Measurements from ENCODE around the gene ZNF235. TPM values are rescaled to one million over a fixed set of nuclear protein-coding genes. Genes with fewer than 3 reads are reported as not detected.
A peak's percentile ranks its signal among the peaks of the same experiment; 100 is the strongest.

The ZNF235 gene
- total RNA-seq, 1 donor, result 4.9 TPM

GRCh38 chr19:44284968-44285367 lies 19.9 kb downstream of the ZNF235 start:
- TF ChIP-seq, protein P1, sequence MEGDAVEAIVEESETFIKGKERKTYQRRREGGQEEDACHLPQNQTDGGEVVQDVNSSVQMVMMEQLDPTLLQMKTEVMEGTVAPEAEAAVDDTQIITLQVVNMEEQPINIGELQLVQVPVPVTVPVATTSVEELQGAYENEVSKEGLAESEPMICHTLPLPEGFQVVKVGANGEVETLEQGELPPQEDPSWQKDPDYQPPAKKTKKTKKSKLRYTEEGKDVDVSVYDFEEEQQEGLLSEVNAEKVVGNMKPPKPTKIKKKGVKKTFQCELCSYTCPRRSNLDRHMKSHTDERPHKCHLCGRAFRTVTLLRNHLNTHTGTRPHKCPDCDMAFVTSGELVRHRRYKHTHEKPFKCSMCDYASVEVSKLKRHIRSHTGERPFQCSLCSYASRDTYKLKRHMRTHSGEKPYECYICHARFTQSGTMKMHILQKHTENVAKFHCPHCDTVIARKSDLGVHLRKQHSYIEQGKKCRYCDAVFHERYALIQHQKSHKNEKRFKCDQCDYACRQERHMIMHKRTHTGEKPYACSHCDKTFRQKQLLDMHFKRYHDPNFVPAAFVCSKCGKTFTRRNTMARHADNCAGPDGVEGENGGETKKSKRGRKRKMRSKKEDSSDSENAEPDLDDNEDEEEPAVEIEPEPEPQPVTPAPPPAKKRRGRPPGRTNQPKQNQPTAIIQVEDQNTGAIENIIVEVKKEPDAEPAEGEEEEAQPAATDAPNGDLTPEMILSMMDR (IDR thresholded peaks at IDR 0.05; ENCODE audit: insufficient read depth, low read length), result no peak
- no peak for DNase-seq (ENCODE audit: low read depth)
- H3K4me3 ChIP-seq (ENCODE audit: low read depth, low read length), result no peak overlapping the region

DNA sequence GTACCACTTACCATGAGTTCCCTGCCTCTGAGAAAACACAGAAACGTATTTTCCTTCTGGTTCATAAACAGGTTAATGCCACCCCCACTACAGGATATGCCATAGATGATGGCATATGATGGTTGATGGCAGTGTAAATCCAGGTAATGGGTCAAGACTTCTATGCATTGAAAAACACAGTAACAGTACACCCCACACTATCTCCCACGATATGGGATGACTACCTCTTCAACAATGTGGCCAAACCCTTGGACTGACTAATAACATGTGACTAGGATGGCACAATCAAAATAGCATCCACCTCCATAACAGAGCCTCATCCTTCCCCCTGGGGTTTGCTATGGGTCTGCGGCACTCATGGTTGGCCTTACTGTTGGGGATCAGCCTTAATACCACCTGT lies 22.0 kb downstream of the ZNF235 start:
- peak; percentile 2 for DNase-seq (ENCODE audit: low read depth)
- H3K4me3 ChIP-seq (ENCODE audit: low read depth, low read length), result no peak overlapping the region
- TF ChIP-seq, protein P1 (IDR thresholded peaks at IDR 0.05; ENCODE audit: insufficient read depth, low read length), result no peak

DNA sequence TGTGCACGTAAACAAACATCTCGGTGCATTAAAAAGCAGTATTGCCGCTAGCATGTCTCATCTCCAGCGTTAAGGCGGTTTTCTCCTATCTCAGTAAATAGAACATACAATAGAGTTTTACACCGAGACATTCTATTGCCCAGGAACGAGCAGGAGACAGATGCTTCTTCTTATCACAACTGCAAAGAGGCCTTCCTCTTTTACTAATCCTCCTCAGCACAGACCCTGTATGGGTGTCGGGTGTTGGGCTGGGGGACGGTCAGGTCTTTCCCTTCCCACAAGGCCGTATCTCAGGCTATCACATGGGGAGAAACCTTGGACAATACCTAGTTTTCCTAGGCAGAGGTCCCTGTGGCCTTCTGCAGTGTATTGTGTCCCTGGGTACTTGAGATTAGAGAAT lies 23.9 kb downstream of the ZNF235 start:
- TF ChIP-seq, protein P1 (IDR thresholded peaks at IDR 0.05; ENCODE audit: insufficient read depth, low read length), result no peak

GRCh38 chr19:44278181-44278690 lies 26.6 kb downstream of the ZNF235 start:
- H3K4me3 ChIP-seq (ENCODE audit: low read depth, low read length), result no peak overlapping the region
- peak; percentile 24 for DNase-seq (ENCODE audit: low read depth)
- TF ChIP-seq, protein P1 (IDR thresholded peaks at IDR 0.05; ENCODE audit: insufficient read depth, low read length), result no peak

More for the DNA sequence above, 23.9 kb downstream of the ZNF235 start:
- H3K4me3 ChIP-seq (ENCODE audit: low read depth, low read length), result no peak overlapping the region
- no peak for DNase-seq (ENCODE audit: low read depth)

DNA sequence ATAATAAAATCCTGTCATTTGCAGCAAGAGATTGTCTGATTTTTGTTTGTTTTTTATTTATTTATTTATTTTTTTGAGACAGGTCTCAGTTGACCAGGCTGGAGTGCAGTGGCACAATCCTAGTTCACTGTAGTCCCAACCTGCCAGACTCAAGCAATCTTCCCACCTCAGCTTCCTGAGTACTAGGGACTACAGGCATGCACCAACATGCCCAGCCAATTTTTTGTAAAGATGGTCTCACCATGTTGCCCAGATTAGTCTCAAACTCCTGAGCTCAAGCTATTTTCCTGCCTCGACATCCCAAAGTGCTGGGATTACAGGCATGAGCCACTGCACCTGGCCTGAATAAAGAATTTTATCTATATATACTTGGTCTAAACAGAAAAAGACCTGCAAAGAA lies 27.5 kb downstream of the ZNF235 start:
- TF ChIP-seq, protein P1 (IDR thresholded peaks at IDR 0.05; ENCODE audit: insufficient read depth, low read length), result no peak
- DNase-seq (ENCODE audit: low read depth), result no peak
- no peak overlapping the region for H3K4me3 ChIP-seq (ENCODE audit: low read depth, low read length)

- H3K4me3 ChIP-seq (ENCODE audit: low read depth, low read length), result no peak overlapping the region
- DNase-seq (ENCODE audit: low read depth), result no peak
- TF ChIP-seq, protein P1 (IDR thresholded peaks at IDR 0.05; ENCODE audit: insufficient read depth, low read length), result no peak
Measured at GRCh38 chr19:44260695-44261446, 44.0 kb downstream of the ZNF235 start.
